ENCODE measurements around the gene PIGM. TPM values are rescaled to one million over a fixed set of nuclear protein-coding genes. Genes with fewer than 3 reads are reported as not detected.

The PIGM gene
- polyA plus RNA-seq (2013, experiment 1 of 2): 5.4 TPM
- 5.4 TPM for polyA plus RNA-seq (2013, experiment 2 of 2)

DNA sequence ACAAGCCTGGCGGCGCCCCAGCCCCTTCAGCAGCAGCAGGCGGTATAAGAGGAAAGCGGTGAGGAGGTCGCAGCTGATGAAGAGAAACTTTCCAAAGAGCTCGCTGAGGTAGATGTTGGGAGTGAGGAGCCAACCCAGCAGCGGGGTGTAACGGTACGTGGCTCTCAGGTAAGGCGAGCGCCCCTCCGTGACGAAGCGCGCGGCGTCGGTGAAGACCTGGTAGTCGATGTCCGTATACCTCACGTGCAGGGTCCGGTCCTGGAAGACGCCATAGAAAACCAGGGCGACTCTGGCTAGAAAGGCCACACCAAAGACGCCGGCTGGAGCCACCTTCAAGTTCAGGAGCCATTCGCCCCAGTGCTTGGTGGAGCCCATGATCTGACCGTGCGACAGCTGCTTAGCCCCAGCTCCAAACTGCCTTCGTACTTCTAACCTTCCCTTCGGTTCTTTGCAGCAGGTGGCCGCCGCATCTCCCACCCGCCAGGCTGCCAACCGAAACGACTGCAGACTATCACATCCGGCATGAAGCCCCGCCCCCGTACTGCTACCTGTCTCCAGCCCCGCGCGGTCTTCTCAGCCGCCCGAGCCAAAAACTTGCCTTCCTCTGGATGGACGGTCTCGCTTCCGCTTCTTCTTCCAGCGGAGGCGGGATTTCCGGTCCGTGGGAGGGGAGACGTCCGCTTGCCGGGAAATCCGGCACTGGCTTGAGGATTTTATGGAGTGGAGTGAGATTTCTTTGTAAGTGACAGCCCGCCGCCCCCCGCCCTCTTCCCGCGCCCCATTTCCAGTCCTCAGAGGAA lies at the start of gene PIGM:
Gene PIGM, minus strand, starts transcription at position 626 of the 800 bp plus-strand sequence. Its CDS starts 251 bp downstream, at position 375.
- Histone ChIP-seq H3K4ac (ENCODE audit: low read depth, low read length) (no peak within 1 kb of the TSS), H2AK5ac (ENCODE audit: low read length) (no peak within 1 kb of the TSS), H3K27ac (ENCODE audit: low read depth, low read length) (peak within 1 kb of the TSS; percentile 27), H3K9ac (ENCODE audit: low read length) (peak within 1 kb of the TSS; percentile 80), H4K5ac (ENCODE audit: low read length) (no peak within 1 kb of the TSS), H3K4me2 (ENCODE audit: low read length) (peak within 1 kb of the TSS; percentile 85), H3K23ac (ENCODE audit: low read length) (no peak within 1 kb of the TSS), H3K56ac (ENCODE audit: low read length) (peak within 1 kb of the TSS; percentile 91), H3K4me3 (ENCODE audit: low read length) (peak within 1 kb of the TSS; percentile 78), H3K4me1 (ENCODE audit: control insufficient read depth, low read depth, low read length) (peaks cover 3% of the 10 kb centered on the region), H3K27me3 (ENCODE audit: insufficient read depth, low read length, poor library complexity) (no peaks in the 10 kb centered on the region), H3K79me1 (ENCODE audit: low read length) (peaks cover 5% of the 10 kb centered on the region), H3K36me3 (ENCODE audit: control insufficient read depth, insufficient read depth, low read length) (no peaks in the 10 kb centered on the region), H2BK120ac (ENCODE audit: low read depth, low read length) (no peak within 1 kb of the TSS), H3K79me2 (ENCODE audit: control insufficient read depth, insufficient read depth, low read length) (peaks cover 10% of the 10 kb centered on the region), H2BK15ac (replicated peaks; ENCODE audit: low read depth) (no peak within 1 kb of the TSS), H3K18ac (ENCODE audit: low read length) (no peak within 1 kb of the TSS), H2BK5ac (ENCODE audit: low read length) (no peak within 1 kb of the TSS), H4K8ac (ENCODE audit: low read depth, low read length) (no peak within 1 kb of the TSS)
- peak; percentile 99 for DNase-seq
- WGBS (ENCODE audit: extremely low coverage, insufficient coverage, low lambda C conversion rate): no CpG with 5 or more reads among the region's 60 CpGs

DNA sequence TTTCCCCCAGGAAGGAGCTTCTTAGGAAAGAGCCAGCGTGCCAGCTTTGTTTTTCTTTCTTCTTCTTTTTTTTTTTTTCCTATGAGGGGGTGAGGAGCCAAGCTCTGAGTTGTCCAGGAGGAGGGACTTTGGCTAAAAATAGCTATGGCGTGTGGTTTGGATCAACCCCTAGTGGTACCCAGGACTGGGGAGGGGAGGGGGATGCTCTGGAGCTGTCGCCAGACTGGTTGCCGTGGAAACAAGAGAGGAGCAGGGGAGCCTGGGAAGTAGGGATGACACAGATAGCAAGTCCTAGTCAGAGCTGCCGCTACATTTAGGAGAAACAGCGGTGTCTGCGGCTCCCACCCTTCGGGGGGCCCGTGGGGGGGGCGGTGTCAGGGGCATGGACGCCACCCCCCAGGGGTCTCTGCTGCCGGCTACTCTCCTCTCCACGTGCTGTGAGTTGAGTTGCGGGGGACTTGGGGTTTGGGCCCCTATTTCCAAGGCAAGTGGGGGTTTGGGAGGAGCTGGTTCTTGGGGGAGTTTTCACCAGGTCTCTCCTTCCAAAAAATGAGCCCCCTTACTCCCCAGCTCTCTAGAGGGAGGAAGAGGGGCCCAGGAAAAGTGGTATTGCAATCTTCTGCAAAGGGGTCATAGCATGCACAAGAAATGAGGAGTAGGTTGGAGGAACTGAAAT lies 49.6 kb upstream of the PIGM start, which contains the start of gene KCNJ9:
Gene KCNJ9, plus strand, starts transcription at position 278 of the 676 bp plus-strand sequence. CDS start 2,493 bp downstream, outside the sequence.
- Histone ChIP-seq H3K27me3 (ENCODE audit: insufficient read depth, low read length, poor library complexity) (peaks cover 3% of the 10 kb centered on the region), H3K18ac (ENCODE audit: low read length) (no peak within 1 kb of the TSS), H2BK5ac (ENCODE audit: low read length) (no peak within 1 kb of the TSS), H3K4me1 (ENCODE audit: control insufficient read depth, low read depth, low read length) (no peaks in the 10 kb centered on the region), H3K79me1 (ENCODE audit: low read length) (no peaks in the 10 kb centered on the region), H3K79me2 (ENCODE audit: control insufficient read depth, insufficient read depth, low read length) (no peaks in the 10 kb centered on the region), H3K4me2 (ENCODE audit: low read length) (no peak within 1 kb of the TSS), H4K5ac (ENCODE audit: low read length) (no peak within 1 kb of the TSS), H4K8ac (ENCODE audit: low read depth, low read length) (no peak within 1 kb of the TSS), H3K4ac (ENCODE audit: low read depth, low read length) (no peak within 1 kb of the TSS), H3K23ac (ENCODE audit: low read length) (no peak within 1 kb of the TSS), H3K9ac (ENCODE audit: low read length) (no peak within 1 kb of the TSS), H3K56ac (ENCODE audit: low read length) (no peak within 1 kb of the TSS), H2BK120ac (ENCODE audit: low read depth, low read length) (no peak within 1 kb of the TSS), H2BK15ac (replicated peaks; ENCODE audit: low read depth) (no peak within 1 kb of the TSS), H3K4me3 (ENCODE audit: low read length) (no peak within 1 kb of the TSS), H3K36me3 (ENCODE audit: control insufficient read depth, insufficient read depth, low read length) (no peaks in the 10 kb centered on the region), H2AK5ac (ENCODE audit: low read length) (no peak within 1 kb of the TSS), H3K27ac (ENCODE audit: low read depth, low read length) (no peak within 1 kb of the TSS)
- DNase-seq: peak; percentile 81
- WGBS (ENCODE audit: extremely low coverage, insufficient coverage, low lambda C conversion rate): no CpG with 5 or more reads among the region's 14 CpGs

DNA sequence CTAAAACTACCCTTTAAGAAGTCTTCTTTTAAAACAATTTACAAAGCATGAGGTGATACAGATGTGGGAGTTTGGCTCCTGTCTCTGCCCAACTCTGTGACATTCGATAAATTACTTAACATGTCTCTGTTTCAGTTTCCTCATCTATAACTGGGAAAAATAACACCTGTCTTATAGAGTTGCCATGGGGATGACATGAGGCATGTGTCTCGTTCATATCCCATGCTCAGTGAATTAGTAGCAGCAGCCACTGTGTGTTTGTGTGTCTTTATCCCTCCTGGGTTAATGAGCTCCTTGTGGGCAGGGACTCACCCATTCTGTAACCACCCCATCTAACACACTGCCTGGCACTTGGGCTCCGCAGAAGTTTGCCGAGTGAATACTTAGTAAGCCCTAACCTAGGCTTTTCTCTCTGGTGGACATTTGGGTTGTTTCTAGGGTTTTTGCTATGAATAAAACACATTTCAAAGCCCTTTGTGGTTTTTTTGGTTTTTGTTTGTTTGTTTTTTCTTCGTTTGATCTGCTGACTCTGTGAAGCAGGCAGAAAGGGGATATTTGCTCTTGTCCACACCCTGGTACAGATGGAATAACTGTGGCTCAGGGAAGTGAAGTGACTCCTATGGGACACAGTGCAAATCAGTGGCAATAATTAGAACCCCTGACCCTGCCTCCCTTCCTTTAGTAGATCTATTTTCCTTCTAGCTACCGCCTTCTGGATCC lies 48.8 kb upstream of the PIGM start:
- Histone ChIP-seq H3K79me1 (ENCODE audit: low read length) (no peaks in the 10 kb centered on the region), H3K79me2 (ENCODE audit: control insufficient read depth, insufficient read depth, low read length) (no peaks in the 10 kb centered on the region), H3K18ac (ENCODE audit: low read length) (no peak overlapping the region), H3K23ac (ENCODE audit: low read length) (no peak overlapping the region), H3K4me3 (ENCODE audit: low read length) (no peak overlapping the region), H3K4me2 (ENCODE audit: low read length) (no peak overlapping the region), H3K56ac (ENCODE audit: low read length) (no peak overlapping the region), H2AK5ac (ENCODE audit: low read length) (no peak overlapping the region), H3K27ac (ENCODE audit: low read depth, low read length) (no peak overlapping the region), H2BK120ac (ENCODE audit: low read depth, low read length) (no peak overlapping the region), H3K27me3 (ENCODE audit: insufficient read depth, low read length, poor library complexity) (peaks cover 3% of the 10 kb centered on the region), H4K8ac (ENCODE audit: low read depth, low read length) (no peak overlapping the region), H2BK5ac (ENCODE audit: low read length) (no peak overlapping the region), H3K4me1 (ENCODE audit: control insufficient read depth, low read depth, low read length) (no peaks in the 10 kb centered on the region), H4K5ac (ENCODE audit: low read length) (no peak overlapping the region), H2BK15ac (replicated peaks; ENCODE audit: low read depth) (no peak overlapping the region), H3K4ac (ENCODE audit: low read depth, low read length) (no peak overlapping the region), H3K36me3 (ENCODE audit: control insufficient read depth, insufficient read depth, low read length) (no peaks in the 10 kb centered on the region), H3K9ac (ENCODE audit: low read length) (no peak overlapping the region)
- WGBS (ENCODE audit: extremely low coverage, insufficient coverage, low lambda C conversion rate): no CpG with 5 or more reads among the region's 6 CpGs
- DNase-seq: no peak

DNA sequence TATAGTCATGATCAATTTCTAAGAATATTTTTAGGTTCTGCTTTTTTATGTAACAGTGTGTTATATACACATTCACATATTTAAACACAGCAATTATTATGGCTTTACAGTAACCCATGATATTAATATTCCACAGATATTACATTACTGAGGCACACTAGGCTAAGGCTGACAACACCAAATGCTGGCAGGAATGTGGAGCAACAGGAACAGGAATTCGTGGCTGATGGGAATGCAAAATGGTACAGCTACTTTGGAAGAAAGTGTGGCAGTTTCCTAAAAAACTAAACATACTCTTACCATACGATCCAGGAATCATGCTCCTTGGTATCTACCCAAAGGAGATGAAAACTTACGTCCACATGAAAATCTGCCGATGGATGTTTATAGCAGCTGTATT lies 47.7 kb upstream of the PIGM start:
- no peak for DNase-seq
- Histone ChIP-seq H3K9ac (ENCODE audit: low read length) (no peak overlapping the region), H3K4ac (ENCODE audit: low read depth, low read length) (no peak overlapping the region), H2AK5ac (ENCODE audit: low read length) (no peak overlapping the region), H4K5ac (ENCODE audit: low read length) (no peak overlapping the region), H3K4me1 (ENCODE audit: control insufficient read depth, low read depth, low read length) (no peaks in the 10 kb centered on the region), H3K4me3 (ENCODE audit: low read length) (no peak overlapping the region), H2BK5ac (ENCODE audit: low read length) (no peak overlapping the region), H2BK120ac (ENCODE audit: low read depth, low read length) (no peak overlapping the region), H3K27me3 (ENCODE audit: insufficient read depth, low read length, poor library complexity) (peaks cover 3% of the 10 kb centered on the region), H3K36me3 (ENCODE audit: control insufficient read depth, insufficient read depth, low read length) (no peaks in the 10 kb centered on the region), H3K79me2 (ENCODE audit: control insufficient read depth, insufficient read depth, low read length) (no peaks in the 10 kb centered on the region), H3K18ac (ENCODE audit: low read length) (no peak overlapping the region), H3K27ac (ENCODE audit: low read depth, low read length) (no peak overlapping the region), H3K4me2 (ENCODE audit: low read length) (no peak overlapping the region), H4K8ac (ENCODE audit: low read depth, low read length) (no peak overlapping the region), H3K79me1 (ENCODE audit: low read length) (no peaks in the 10 kb centered on the region), H3K23ac (ENCODE audit: low read length) (no peak overlapping the region), H2BK15ac (replicated peaks; ENCODE audit: low read depth) (no peak overlapping the region), H3K56ac (ENCODE audit: low read length) (no peak overlapping the region)
- no CpG with 5 or more reads among the region's 4 CpGs for WGBS (ENCODE audit: extremely low coverage, insufficient coverage, low lambda C conversion rate)

DNA sequence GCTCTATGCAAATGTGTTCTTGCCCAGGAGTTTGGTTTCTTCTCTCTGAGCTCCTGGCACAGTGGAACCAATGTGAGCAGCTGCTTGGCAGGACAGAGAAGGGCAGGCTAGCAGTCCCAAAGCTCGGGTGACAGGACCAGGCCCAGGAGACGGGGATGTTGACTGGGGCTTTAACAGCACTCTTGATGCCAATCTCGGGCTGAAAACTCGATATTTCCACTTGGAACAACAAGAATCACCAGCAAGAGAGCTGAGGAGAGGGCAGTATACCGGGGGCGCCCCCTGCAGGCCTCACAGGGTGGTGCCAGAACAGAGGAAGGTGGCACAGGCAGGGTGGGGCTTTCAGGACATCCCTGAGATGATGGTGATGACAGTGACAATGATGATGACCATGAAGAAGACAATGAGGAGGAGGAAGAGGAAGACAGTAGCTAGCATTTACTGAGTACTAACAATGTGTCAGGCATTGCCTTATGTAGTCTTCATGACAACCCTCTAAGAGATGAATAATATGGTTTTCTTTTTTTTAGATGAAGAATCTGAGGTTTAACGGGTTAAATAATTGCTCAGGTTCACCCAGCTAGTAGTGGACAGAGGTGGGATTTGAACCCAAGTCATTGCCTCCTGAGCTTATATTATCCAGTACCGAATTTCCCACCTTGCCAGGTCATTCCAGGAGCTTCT lies 46.9 kb upstream of the PIGM start:
- H3K27ac ChIP-seq (ENCODE audit: low read depth, low read length): no peak overlapping the region
- no peak overlapping the region for H3K4me2 ChIP-seq (ENCODE audit: low read length)
- WGBS (ENCODE audit: extremely low coverage, insufficient coverage, low lambda C conversion rate): no CpG with 5 or more reads among the region's 8 CpGs
- H4K5ac ChIP-seq (ENCODE audit: low read length): no peak overlapping the region
- no peak overlapping the region for H4K8ac ChIP-seq (ENCODE audit: low read depth, low read length)
- H3K27me3 ChIP-seq (ENCODE audit: insufficient read depth, low read length, poor library complexity): peaks cover 3% of the 10 kb centered on the region
- no peaks in the 10 kb centered on the region for H3K4me1 ChIP-seq (ENCODE audit: control insufficient read depth, low read depth, low read length)
- no peak overlapping the region for H2AK5ac ChIP-seq (ENCODE audit: low read length)
- H3K4me3 ChIP-seq (ENCODE audit: low read length): no peak overlapping the region
- no peak overlapping the region for H3K4ac ChIP-seq (ENCODE audit: low read depth, low read length)
- no peak overlapping the region for H3K18ac ChIP-seq (ENCODE audit: low read length)
- H3K79me1 ChIP-seq (ENCODE audit: low read length): no peaks in the 10 kb centered on the region
- no peak overlapping the region for H2BK15ac ChIP-seq (replicated peaks; ENCODE audit: low read depth)
- no peaks in the 10 kb centered on the region for H3K79me2 ChIP-seq (ENCODE audit: control insufficient read depth, insufficient read depth, low read length)
- H2BK5ac ChIP-seq (ENCODE audit: low read length): no peak overlapping the region
- H3K36me3 ChIP-seq (ENCODE audit: control insufficient read depth, insufficient read depth, low read length): no peaks in the 10 kb centered on the region
- H3K56ac ChIP-seq (ENCODE audit: low read length): no peak overlapping the region
- DNase-seq: peak; percentile 70
- H2BK120ac ChIP-seq (ENCODE audit: low read depth, low read length): no peak overlapping the region
- H3K23ac ChIP-seq (ENCODE audit: low read length): no peak overlapping the region
- no peak overlapping the region for H3K9ac ChIP-seq (ENCODE audit: low read length)

All from mesendoderm (in vitro differentiated cells).